ENCODE data around the gene PDIK1L. TPM values are rescaled to one million over a fixed set of nuclear protein-coding genes. Genes with fewer than 3 reads are reported as not detected.

Gene PDIK1L
- total RNA-seq, 1 donor from 2014 or later = 22.8 TPM

GRCh38 chr1:26069941-26070295 lies 41.7 kb upstream of the PDIK1L start:
- no peak for TF ChIP-seq CTCF (conservative IDR thresholded peaks at IDR 0.05)
- no peak overlapping the region for H3K4me3 Mint-ChIP-seq
- H3K36me3 Mint-ChIP-seq (ENCODE audit: low read depth) = no peaks in the 10 kb centered on the region
- H3K27ac Mint-ChIP-seq (ENCODE audit: unreplicated experiment) = no peak overlapping the region
- DNase-seq (ENCODE audit: low read depth, low spot score) = no peak
- H3K9me3 Mint-ChIP-seq = no peaks in the 10 kb centered on the region
- no peaks in the 10 kb centered on the region for H3K4me1 Mint-ChIP-seq
- peaks cover 9% of the 10 kb centered on the region for H3K27me3 Mint-ChIP-seq (ENCODE audit: low read depth)

GRCh38 chr1:26070296-26070962 lies 41.2 kb upstream of the PDIK1L start:
- Mint-ChIP-seq H3K27ac (ENCODE audit: unreplicated experiment) (no peak overlapping the region), H3K4me3 (no peak overlapping the region), H3K4me1 (no peaks in the 10 kb centered on the region), H3K27me3 (ENCODE audit: low read depth) (peaks cover 9% of the 10 kb centered on the region), H3K9me3 (no peaks in the 10 kb centered on the region), H3K36me3 (ENCODE audit: low read depth) (no peaks in the 10 kb centered on the region)
- no peak for DNase-seq (ENCODE audit: low read depth, low spot score)
- TF ChIP-seq CTCF (conservative IDR thresholded peaks at IDR 0.05) = no peak

- Mint-ChIP-seq H3K4me3 (no peak overlapping the region), H3K4me1 (no peaks in the 10 kb centered on the region), H3K27me3 (ENCODE audit: low read depth) (peaks cover 9% of the 10 kb centered on the region), H3K27ac (ENCODE audit: unreplicated experiment) (no peak overlapping the region), H3K9me3 (no peaks in the 10 kb centered on the region), H3K36me3 (ENCODE audit: low read depth) (no peaks in the 10 kb centered on the region)
- no peak for TF ChIP-seq CTCF (conservative IDR thresholded peaks at IDR 0.05)
- no peak for DNase-seq (ENCODE audit: low read depth, low spot score)
Measured at GRCh38 chr1:26070963-26071342, 40.7 kb upstream of the PDIK1L start.

- TF ChIP-seq CTCF (conservative IDR thresholded peaks at IDR 0.05) = no peak
- DNase-seq (ENCODE audit: low read depth, low spot score) = no peak
- no peaks in the 10 kb centered on the region for H3K9me3 Mint-ChIP-seq
- H3K4me3 Mint-ChIP-seq = no peak overlapping the region
- no peak overlapping the region for H3K27ac Mint-ChIP-seq (ENCODE audit: unreplicated experiment)
- H3K36me3 Mint-ChIP-seq (ENCODE audit: low read depth) = no peaks in the 10 kb centered on the region
- no peaks in the 10 kb centered on the region for H3K4me1 Mint-ChIP-seq
- peaks cover 9% of the 10 kb centered on the region for H3K27me3 Mint-ChIP-seq (ENCODE audit: low read depth)
Measured at GRCh38 chr1:26072305-26072704, 39.3 kb upstream of the PDIK1L start.

GRCh38 chr1:26075421-26076144 lies 36.0 kb upstream of the PDIK1L start:
- Mint-ChIP-seq H3K9me3 (no peaks in the 10 kb centered on the region), H3K4me1 (peaks cover 13% of the 10 kb centered on the region), H3K27ac (ENCODE audit: unreplicated experiment) (no peak overlapping the region), H3K4me3 (no peak overlapping the region), H3K36me3 (ENCODE audit: low read depth) (no peaks in the 10 kb centered on the region), H3K27me3 (ENCODE audit: low read depth) (peaks cover 7% of the 10 kb centered on the region)
- TF ChIP-seq CTCF (conservative IDR thresholded peaks at IDR 0.05) = no peak
- DNase-seq (ENCODE audit: low read depth, low spot score) = no peak

Measured in neural crest cell (in vitro differentiated cells).